GM19099 (cell line): ENCODE results near the gene ANGPTL2.

Experiments used
- POLR2A ChIP-seq: IDR thresholded peaks from 3 replicates; pipeline ENCODE4 v1.6.1; 2011; ENCODE audit warnings: low read depth; ENCODE audit not compliant: insufficient read length; ENCODE audit errors: extremely low read depth

Gene ANGPTL2

DNA sequence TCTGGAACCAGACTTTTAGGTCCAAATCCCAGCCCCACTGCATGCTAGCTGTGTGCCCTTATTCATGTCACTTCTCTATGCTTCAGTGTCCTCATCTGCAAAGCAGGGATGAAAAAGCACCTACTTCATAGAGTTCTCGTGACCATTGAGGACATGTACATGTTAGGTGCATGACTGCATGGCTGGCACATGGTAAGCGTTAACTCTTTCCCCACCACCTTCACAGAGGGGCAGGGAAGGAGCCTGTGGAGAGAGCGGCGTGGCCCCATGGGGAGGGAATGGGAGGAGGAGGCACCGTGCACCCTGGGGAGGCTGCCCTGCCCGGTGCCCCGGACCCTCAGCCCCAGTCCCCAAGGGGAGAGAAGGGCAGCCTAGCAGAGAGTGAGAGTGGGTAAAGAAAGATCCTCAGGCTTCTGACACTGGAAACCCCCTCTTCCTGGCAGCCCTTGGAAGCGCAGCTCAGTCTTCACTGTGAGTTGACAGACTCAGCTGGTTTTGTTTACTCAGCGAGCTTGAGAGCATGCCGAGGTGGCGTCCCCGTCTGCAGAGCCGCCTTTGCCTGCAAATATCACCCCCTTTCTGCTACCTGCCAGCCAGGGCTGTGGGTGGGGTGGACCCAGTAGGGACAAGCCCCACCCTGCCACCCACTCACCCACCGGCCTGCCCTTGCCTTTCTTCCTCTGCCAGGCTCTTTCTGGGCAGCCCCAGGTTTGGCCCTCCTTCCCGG lies 10.6 kb upstream of the ANGPTL2 start:
- TF ChIP-seq POLR2A = no peak

DNA sequence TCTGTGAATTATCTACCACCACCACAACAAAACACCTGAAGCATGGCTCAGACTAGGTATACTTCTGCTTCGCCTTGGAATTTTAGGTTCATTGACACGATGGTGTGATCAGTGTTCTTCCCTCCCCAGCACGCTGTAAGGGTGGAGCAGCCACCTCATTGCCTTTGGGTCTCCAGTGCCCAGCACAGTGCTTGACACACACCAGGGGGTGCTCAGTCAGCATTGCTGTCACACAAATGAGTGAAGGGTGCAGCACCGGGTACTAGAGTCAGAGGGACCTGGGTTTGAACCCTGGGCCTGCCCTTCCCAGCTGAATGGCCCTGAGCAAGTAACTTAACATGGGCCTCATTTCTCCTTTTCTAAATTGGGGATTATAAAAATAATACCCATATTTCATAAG lies 9.9 kb upstream of the ANGPTL2 start:
- no peak for TF ChIP-seq POLR2A

DNA sequence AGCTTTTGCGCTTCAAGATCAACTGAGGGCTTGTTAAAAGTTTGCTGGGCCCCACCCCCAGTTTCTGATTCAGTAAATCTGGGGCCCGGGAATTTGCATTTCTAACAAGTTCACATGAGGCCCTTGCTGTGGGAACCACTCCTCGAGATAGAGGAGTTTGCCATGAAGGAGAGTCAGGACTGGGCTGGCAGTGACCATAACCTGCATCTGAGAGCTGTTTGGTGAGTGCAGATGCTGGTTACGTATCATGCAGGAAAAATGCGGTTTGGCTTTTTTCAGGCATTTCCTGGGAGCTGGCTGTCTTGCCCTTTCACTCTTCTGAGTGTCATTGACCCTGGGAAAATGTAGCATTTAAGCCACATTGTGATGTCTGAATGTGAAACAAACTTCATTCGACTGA lies 9.4 kb upstream of the ANGPTL2 start:
- no peak for TF ChIP-seq POLR2A

DNA sequence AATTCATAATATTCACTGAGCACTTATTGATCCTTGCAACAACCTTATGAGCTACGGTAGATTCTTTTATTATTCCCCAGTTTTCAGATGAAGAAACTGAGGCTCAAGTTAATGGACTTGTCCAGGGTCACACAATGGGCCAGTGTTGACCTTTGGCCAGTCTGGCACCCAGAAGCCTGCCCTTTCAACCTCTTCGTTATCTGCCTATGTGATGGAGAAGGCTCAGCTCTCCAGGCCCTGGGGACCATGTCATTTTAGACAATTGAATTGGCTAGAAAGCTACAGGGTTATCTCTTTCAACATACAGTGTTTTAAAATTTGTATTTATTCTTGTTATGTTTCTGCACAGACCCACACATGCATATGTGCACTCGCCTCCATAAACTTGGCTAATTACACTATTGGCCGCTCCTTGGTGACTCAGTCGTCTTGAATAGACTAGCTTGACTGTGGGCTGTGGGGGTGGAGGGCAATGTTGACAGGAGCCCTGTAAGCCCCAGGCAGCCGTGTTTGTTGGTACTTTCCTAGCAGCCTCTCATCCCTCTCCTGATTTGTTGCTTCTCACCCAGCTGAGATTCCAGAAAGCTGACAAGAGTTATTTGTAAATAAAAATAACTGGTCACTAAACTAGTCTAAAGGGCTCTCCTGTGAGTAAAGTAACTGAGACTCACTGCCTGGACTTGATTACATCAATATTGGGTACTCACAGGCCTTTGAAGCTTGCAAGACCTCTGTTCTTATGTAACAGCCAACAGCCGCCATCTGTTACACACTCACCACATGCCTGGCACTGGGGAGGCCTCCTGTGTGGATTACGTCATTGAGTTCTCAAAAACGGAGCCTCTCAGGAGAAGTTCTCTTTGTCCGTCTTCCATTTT lies 8.5 kb upstream of the ANGPTL2 start:
- TF ChIP-seq POLR2A = no peak

DNA sequence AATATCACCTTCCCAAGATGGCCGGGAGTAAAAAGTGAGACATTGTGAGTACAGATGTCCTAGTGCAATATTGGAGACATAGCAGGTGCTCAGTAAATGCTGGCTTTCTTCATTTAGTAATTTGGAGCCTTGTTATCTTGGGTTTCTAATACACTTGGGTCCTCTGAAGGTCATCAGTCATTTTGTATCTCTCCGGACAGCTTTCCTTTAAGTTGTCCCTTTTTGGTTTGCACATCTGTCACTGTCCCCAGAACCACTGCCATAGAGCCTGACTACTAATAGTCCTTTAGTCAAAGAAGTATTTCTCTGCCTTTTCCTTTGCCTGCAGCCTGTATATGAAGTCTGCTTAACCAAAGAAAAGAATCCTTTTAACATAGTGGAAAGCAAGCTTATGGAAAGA lies 7.8 kb upstream of the ANGPTL2 start:
- no peak for TF ChIP-seq POLR2A

DNA sequence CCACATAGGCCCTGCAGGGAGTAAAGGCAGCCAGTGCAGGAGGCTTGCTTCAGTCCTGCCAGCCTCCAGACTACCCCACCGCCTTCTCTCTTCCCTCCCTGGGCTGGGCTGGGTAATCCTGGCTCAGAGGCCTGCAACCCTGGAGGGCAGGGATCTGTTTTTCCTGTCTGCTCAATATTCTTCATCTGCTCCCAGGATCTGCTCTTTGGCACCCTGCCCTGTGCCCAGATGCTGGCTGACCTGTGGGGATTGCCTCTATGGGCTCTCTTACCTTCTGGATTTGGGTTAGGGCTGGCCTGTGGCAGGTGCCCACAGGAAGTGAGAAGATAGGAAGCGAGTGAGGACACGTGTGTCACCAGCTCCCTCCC lies 7.3 kb upstream of the ANGPTL2 start:
- TF ChIP-seq POLR2A = no peak

DNA sequence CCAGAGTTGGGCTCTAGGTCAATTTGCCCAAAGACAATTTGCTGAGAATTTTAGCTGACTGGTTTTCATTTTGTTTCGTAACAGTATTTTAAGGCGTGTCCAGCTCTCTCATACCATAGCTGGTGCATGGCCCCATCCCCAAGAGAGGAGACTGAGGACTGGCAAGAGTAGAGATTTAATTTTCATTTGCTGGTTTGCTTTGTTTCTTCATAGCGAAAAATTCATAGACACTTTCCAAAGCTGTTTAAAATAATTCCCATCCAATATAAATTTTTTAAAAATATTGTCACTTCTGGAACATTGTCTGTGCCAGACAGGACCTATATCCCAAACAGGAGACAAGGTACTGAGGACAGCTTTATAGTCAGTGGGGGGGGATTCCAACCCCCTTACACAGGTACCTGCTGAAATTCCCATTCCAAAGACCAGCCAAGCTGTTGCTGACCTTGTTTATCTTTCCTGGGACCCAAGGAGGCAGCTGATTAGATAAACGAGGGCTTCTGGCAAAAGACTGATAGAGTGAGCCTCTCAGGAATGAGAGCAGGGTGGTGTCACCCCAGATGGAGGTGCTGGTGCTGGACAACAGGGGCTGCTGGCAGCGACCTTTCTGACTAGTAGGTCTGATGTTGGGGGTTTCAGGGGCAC lies 6.8 kb upstream of the ANGPTL2 start:
- TF ChIP-seq POLR2A = no peak

DNA sequence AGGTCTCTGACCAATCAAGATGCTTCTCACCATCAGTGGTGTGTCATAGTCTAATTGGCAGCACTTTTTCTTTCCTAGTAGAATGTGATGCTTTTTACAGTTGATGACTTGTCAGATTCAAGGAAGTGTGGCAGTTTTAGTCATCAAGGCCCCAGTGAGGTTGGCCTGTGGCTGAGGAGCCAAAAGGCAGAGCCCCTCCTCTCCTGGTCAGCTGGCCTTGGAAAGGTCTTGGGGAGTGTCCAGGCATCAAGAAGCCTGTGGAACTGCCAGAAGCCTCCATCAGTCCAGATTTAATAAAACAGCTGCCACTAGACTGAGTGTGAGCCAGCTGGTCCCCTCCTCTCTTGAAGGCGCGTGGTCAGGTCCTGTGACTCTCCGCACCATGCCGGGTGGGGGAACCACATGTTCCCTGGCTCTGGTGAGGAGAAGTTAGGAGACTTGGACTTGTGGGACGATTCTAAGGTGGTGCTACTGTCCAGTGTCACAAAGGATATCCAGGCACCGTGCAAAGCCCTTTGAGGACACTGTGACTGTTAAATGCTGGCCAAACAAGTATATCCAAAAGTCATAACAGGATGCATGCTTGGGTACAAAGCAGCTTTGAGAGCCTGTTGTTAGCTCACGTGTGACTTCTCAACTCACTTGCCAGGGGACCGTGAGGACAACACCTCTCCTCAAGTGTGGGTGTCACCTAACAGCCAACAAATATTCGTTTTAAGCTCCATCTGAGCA lies 6.1 kb upstream of the ANGPTL2 start:
- no peak for TF ChIP-seq POLR2A

DNA sequence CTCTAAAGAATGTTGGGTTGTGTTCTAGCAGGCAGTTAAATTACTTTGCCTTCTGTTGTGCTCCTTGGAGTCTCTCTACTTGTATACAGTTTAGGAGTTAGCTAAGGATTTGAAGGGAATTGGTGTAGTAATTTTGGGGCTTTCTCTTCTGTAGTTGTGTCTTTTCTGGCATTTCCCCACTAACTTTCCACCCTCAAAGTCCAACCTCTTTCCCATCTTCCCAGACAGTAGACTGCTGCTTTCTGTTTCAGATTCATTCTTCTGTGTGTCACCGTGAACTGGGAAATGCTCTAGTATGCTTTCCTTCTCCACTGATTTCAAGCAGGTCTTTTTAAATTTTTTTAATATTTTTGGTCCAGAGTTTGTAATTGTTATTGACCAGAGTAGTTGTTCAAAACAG lies 4.5 kb upstream of the ANGPTL2 start:
- no peak for TF ChIP-seq POLR2A

DNA sequence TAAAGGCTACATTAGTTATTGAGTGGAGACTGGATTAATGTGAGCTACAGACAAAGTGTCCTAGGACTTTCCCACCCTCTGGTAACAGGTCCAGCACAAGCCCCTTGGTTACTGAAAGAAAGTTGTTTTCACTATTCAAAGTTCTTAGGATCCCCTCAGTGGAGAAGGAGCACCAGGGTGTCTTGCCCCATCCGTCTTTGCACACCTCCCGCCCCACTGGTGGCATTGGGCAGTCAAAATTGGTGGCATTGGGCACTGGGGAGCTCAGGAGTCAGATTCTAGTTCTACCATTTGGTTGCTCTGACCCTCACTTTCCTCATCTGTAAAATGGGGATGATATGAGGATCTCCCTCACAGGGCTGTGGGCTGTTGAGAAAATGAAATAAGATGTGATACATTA lies 2.4 kb upstream of the ANGPTL2 start:
- no peak for TF ChIP-seq POLR2A

DNA sequence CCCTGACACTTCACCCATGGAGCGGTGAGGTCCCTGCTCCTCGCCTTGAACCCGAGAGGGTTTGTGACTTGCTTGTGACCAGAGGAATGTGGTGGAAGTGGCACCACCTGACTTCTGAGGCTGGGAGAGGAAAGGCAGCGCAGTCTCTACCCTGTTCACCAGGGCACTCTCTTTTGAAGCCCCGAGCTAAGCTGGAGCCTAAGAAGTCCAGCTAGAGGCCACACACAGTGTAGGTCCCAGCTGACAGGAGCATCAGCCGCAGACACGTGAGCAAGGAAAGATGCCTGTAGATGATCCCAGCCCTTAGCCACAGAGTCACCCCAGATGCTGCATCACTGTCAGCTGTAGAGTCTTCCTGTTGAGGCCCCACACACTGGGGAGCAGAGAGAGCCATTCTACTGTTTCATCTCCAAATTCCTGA lies 1.7 kb upstream of the ANGPTL2 start:
- no peak for TF ChIP-seq POLR2A

DNA sequence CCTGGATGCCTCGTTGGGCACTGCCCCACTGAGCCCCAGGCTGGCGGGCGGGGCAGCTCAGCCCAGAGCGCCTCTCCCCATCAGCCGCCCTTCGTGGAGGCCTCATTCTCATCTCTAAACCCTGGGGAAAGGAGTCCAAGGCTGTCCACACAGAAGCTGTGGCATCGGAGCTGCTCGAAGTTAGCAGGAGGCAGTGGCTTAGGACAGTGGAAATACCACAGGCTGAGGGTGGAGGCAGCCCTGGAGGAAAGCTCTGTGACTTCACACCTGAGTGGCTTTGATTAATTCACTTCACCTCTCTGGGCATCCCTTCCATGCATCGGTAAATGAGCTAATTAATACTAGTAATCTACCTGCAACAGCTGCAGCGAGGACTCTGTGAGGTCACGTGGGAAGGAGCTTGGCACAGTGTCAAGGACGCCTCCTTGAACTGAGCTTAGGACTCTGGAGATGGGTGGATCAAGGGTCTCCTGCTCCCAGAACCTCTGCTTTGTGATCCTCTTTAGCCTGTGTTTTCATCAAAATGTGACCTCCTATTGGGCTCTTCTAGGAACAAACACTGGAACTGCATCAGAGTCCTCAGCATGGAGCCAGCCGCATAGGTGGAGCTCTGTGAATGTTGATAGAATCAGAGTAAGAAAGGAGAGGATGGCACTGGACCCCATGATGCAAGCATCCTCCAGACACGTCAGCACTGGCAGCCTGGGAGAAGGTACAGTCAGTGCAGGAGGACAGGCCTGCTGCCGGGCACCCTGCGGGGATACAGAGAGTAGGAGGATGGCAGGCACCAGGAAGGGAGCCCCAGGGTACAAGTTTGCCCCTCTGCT lies 842 bp upstream of the ANGPTL2 start:
- TF ChIP-seq POLR2A = no peak

DNA sequence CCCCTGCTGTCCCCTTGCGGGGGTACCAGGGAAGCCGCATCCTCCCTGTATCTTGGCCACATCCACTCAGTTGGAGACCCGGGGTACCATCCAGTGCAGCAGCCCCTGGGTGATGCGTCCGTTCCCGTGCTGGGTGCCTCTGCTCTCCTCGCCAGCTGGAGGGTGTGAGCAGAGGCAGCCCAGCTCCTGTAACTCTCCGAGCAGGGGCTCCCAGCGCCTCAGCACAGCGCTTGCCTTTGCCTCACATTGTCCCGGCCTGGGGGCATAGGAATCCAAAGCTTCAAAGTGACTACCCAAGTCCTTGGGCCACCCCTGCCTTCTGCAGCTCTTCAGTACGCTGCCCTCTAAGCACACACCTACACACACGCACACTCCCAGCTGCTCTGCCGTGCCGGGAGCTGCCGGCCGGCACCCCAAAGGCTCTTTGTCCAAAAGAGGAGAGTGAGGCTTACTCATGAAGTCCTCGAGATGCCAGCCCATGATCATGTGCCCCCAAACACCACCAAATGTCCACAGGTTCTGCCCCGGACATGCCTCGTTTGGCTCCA lies 733 bp downstream of the ANGPTL2 start:
- no peak for TF ChIP-seq POLR2A

DNA sequence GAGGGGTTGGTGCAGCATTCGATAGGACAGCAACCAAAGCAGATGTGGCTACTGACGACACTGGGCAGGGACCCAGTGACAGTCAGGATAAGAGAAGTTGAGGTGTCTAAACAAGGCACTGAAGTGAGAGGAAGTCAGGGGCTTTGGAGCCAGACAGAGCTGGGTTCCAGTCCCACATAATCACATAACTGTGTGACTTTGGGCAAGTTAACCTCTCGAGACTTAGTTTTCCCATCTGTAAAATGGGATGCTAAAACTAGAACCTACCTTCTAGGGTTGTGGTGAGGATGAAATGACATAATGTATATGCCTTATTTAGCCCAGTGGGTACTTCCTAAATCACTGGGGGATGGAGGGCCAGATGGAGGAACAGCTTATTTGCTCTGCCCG lies 3.1 kb downstream of the ANGPTL2 start:
- TF ChIP-seq POLR2A = no peak
